ENCODE measurements around the gene LENG9. TPM values are rescaled to one million over a fixed set of nuclear protein-coding genes. Genes with fewer than 3 reads are reported as not detected.
"Not testable (repeated sequence)": the region's sequence is repeated elsewhere in the genome, so short reads cannot be mapped to it uniquely, and the experiment has no call there.

LENG9 gene
- total RNA-seq, 4 donors from 2014 or later: 5.9 to 10.3 (median 9.4) TPM

DNA sequence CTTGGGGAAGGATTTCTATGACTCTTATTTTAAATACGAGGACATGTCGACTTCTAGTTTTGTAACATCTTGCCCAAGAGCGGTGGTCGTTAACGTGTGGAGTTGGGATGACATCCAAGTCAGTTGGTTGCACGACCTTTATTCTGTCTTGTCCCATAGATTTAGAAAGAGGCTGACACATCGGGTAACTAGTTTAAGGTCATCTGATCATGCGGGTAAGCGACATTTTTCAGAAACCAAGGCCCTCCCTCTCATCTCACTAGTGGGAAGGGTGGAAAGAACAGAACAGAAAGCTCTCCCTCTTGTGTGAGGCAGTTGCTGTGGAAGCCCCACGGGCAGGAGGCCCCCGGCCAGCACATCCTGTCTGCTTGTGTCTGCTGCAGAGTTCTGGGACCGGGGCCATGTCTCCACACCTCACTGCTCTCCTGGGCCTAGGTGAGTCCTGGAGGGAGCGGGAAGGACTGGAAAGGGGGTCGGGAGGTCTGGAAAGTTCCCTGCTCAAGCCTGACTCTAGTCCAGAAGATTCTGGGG lies 39.0 kb upstream of the LENG9 start, which contains the start of gene LAIR2:
LAIR2 (plus strand) TSS at position 314 of the 531 bp plus-strand sequence; CDS start at position 402, 88 bp downstream.
- H3K4me3 ChIP-seq: no peak within 1 kb of the TSS
- TF ChIP-seq POLR2A (IDR thresholded peaks at IDR 0.05) (no peak), EP300 (IDR thresholded peaks at IDR 0.05) (no peak), CTCF (IDR thresholded peaks at IDR 0.05) (no peak)
- no peak within 1 kb of the TSS for H3K27ac ChIP-seq
- DNase-seq (ENCODE audit: low spot score in 2 of 2): no peak
- H3K36me3 ChIP-seq: no peaks in the 10 kb centered on the region
- 65 to 75% methylated on average over 14 of the region's 14 CpGs for WGBS, 2 donors
- no peaks in the 10 kb centered on the region for H3K27me3 ChIP-seq
- H3K4me1 ChIP-seq: no peaks in the 10 kb centered on the region
- no peaks in the 10 kb centered on the region for H3K9me3 ChIP-seq

GRCh38 chr19:54498451-54498772 lies 34.8 kb upstream of the LENG9 start:
- H3K4me1 ChIP-seq; DNase-seq (ENCODE audit: low spot score in 2 of 2); H3K9me3 ChIP-seq; H3K4me3 ChIP-seq; H3K36me3 ChIP-seq; H3K27me3 ChIP-seq; H3K27ac ChIP-seq: not testable (repeated sequence)
- WGBS, 2 donors: 73 to 79% methylated on average over 8 to 9 of the region's 9 CpGs

DNA sequence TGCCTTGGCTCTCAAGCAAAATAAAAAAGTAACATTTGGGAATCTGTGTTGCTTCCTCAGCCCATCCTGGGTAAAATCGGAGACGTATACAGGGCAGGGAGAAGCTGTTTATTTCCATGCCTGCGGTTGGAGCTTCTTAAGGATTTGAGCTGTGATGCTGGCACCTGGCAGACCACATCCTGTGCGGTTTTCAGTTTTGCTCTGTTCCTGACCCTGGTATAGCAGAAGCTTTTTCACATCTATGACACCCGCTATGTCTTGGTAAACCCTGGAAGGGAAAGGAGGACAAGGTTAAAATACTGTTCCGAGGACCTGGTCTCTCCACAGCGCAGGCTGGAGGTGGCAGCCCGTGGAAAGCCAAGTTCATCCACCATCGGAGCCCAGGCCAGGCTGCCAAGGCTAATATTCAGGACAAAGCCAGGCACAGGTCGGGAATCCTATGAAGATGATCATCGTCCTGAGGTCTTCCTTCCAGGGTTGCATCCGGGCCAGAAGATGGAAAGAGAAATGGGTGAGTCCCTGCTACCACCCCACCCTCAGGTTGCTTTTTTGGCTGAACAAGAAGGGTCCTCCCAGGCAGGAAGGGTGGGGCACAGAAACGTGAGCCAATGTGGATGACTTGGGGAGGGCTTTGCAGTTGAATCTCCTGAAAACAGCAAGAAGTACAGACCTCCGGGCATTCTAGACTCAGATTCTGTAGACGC lies 34.3 kb upstream of the LENG9 start:
- H3K9me3 ChIP-seq; H3K4me1 ChIP-seq; DNase-seq (ENCODE audit: low spot score in 2 of 2); H3K27ac ChIP-seq; H3K27me3 ChIP-seq; H3K36me3 ChIP-seq; H3K4me3 ChIP-seq: not testable (repeated sequence)
- 75 to 85% methylated on average over 5 to 9 of the region's 15 CpGs for WGBS, 2 donors

DNA sequence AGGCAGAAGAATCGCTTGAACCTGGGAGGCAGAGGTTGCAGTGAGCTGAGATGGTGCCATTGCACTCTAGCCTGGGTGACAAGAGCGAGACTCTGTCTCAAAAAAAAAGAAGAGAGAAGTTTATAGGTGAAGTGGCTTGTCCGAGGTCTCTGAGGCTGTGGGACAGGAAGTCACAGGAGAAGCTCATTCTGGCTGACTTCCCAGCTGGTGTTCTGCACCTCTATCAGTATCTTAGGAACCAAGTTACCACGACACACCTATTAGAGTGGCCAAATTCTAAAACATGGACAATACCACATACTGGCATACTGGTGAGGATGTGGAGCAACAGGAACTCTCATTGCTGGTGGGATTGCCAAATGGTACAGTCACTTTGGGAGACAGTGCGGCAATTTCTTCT lies 31.7 kb upstream of the LENG9 start:
- H3K4me3 ChIP-seq; H3K27ac ChIP-seq; H3K9me3 ChIP-seq; H3K4me1 ChIP-seq; DNase-seq (ENCODE audit: low spot score in 2 of 2); H3K36me3 ChIP-seq: not testable (repeated sequence)
- peaks cover 0 to 16% of the 10 kb centered on the region in 2 donors for H3K27me3 ChIP-seq
- 68 to 73% methylated on average over 5 of the region's 5 CpGs for WGBS, 2 donors

DNA sequence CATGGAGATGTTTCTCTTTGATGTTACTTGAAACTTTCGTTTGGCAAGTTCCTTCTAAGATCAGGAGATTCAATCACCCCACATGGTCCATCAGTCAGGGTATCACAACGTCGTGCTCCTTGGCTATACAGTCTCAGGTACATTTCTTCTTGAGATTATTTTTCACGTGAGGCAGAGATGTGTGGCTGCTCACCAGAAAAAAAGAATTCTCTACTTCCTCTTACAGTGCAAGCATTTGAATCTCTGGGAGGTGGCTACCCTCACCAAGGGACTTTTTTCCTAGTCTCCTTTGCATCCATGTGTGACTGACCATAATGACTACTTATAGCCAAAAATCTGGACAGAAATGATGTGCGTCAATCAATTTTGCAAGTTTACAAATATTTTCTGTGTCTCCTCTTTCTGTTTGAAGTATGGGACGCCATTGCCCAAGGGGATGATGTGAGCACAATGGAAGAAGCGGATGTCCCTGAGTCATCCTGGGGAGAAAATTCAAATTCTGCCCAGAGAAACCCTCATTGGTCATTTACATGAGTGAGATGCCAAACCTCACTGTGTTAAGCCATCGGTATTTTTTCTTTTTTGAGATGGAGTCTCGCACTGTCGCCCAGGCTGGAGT lies 30.5 kb upstream of the LENG9 start:
- H3K4me1 ChIP-seq: no peaks in the 10 kb centered on the region
- no peak for DNase-seq (ENCODE audit: low spot score in 2 of 2)
- 72 to 74% methylated on average over 10 of the region's 10 CpGs for WGBS, 2 donors
- no peak overlapping the region for H3K27ac ChIP-seq
- no peaks in the 10 kb centered on the region for H3K36me3 ChIP-seq
- no peak for TF ChIP-seq CTCF (IDR thresholded peaks at IDR 0.05)
- no peak for TF ChIP-seq EP300 (IDR thresholded peaks at IDR 0.05)
- no peak for TF ChIP-seq POLR2A (IDR thresholded peaks at IDR 0.05)
- no peaks in the 10 kb centered on the region for H3K9me3 ChIP-seq
- no peak overlapping the region for H3K4me3 ChIP-seq
- peaks cover 0 to 16% of the 10 kb centered on the region in 2 donors for H3K27me3 ChIP-seq

DNA sequence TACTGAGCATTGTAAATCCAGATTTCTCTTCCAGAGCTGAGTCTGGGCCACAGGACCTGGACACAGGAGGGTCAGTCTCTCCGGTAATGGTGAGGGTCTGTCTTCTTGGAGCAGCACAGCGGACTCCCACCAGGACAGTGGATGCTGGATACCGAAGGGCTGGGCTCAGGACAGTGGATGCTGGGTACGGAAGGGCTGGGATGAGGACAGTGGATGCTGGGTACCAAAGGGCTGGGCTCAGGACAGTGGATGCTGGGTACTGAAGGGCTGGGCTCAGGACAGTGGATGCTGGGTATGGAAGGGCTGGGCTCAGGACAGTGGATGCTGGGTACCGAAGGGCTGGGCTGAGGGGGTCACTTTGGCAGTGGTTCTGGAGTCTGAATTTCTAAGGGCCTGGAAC lies 29.5 kb upstream of the LENG9 start:
- H3K9me3 ChIP-seq; DNase-seq (ENCODE audit: low spot score in 2 of 2); H3K4me3 ChIP-seq; H3K36me3 ChIP-seq; H3K4me1 ChIP-seq; H3K27ac ChIP-seq: not testable (repeated sequence)
- WGBS, 2 donors: 76 to 79% methylated on average over 5 of the region's 5 CpGs
- peaks cover 0 to 16% of the 10 kb centered on the region in 2 donors for H3K27me3 ChIP-seq

DNA sequence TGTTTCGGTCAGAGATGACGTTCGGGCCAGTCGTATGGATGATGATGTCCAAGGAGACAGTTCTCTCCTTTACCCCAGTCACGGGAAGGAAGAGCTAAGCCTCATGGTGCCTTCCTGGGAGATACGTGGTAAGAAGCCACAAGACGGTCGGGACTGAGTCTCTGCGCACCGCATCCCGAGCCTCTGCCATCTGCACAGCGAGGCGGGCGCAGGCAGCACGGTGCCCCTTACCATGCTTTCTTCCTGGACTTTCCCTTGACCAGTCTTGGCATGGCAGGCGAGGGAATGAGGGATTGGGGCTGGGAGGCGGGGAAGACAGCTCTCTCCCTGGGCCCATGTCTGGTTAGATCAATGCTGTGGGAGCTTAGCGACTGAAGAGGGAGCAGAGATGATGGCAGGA lies 29.0 kb upstream of the LENG9 start:
- whole genome bisulfite sequencing, 2 donors: 84 to 87% methylated on average over 18 of the region's 18 CpGs
- DNase-seq (ENCODE audit: low spot score in 2 of 2): no peak

More for the DNA sequence above, 29.0 kb upstream of the LENG9 start:
- H3K4me1 ChIP-seq: no peaks in the 10 kb centered on the region
- H3K27me3 ChIP-seq: peaks cover 0 to 16% of the 10 kb centered on the region in 2 donors
- no peaks in the 10 kb centered on the region for H3K36me3 ChIP-seq
- H3K4me3 ChIP-seq: no peak overlapping the region
- TF ChIP-seq POLR2A (IDR thresholded peaks at IDR 0.05): no peak
- no peak for TF ChIP-seq CTCF (IDR thresholded peaks at IDR 0.05)
- TF ChIP-seq EP300 (IDR thresholded peaks at IDR 0.05): no peak
- no peak overlapping the region for H3K27ac ChIP-seq
- no peaks in the 10 kb centered on the region for H3K9me3 ChIP-seq

Measured in tibial nerve (tissue), 4 donors.